GM18511 (cell line): ENCODE measurements around the gene TMEM203.

ENCODE experiments used
- ATAC-seq: cut with Tn5 transposase; IDR thresholded peaks from one replicate; pipeline ENCODE4 v1.9.1; 2021; ENCODE audit warnings: mild to moderate bottlenecking, moderate library complexity; ENCODE audit not compliant: unreplicated experiment

The TMEM203 gene

GRCh38 chr9:137167747-137168572 lies 37.5 kb downstream of the TMEM203 start:
- no peak for ATAC-seq

- no peak for ATAC-seq
Measured at GRCh38 chr9:137167277-137167746, 38.1 kb downstream of the TMEM203 start.

- no peak for ATAC-seq
Measured at GRCh38 chr9:137166380-137167229, 38.8 kb downstream of the TMEM203 start.

- ATAC-seq = no peak
Measured at GRCh38 chr9:137165250-137165836, 40.1 kb downstream of the TMEM203 start.

- ATAC-seq = no peak
Measured at GRCh38 chr9:137164370-137165249, 40.8 kb downstream of the TMEM203 start.

- ATAC-seq = no peak
Measured at GRCh38 chr9:137163805-137164204, 41.6 kb downstream of the TMEM203 start.

GRCh38 chr9:137163365-137163715 lies 42.1 kb downstream of the TMEM203 start:
- ATAC-seq = no peak

- ATAC-seq = no peak
Measured at GRCh38 chr9:137162505-137163364, 42.7 kb downstream of the TMEM203 start.

GRCh38 chr9:137161558-137162486 lies 43.6 kb downstream of the TMEM203 start:
- ATAC-seq = no peak

GRCh38 chr9:137160716-137161557 lies 44.5 kb downstream of the TMEM203 start:
- ATAC-seq = no peak

GRCh38 chr9:137160054-137160425 lies 45.4 kb downstream of the TMEM203 start:
- ATAC-seq = no peak

- no peak for ATAC-seq
Measured at GRCh38 chr9:137159105-137160053, 46.1 kb downstream of the TMEM203 start.

- no peak for ATAC-seq
Measured at GRCh38 chr9:137158625-137159024, 46.8 kb downstream of the TMEM203 start.

- ATAC-seq = no peak
Measured at GRCh38 chr9:137157618-137158415, 47.6 kb downstream of the TMEM203 start.

- ATAC-seq = no peak
Measured at GRCh38 chr9:137156567-137157375, 48.7 kb downstream of the TMEM203 start.
